Trophoblast cell (in vitro differentiated cells and primary cell): Measurements from ENCODE around the gene SOX30.

ENCODE experiments used
- DNase-seq, 2 donors: peaks; one replicate each; pipeline ENCODE4 v3.0.0-alpha.2; 2016
- H2AFZ ChIP-seq: 2 replicates; pipeline ENCODE4 v1.6.1; 2013; ENCODE audit warnings: low read length, moderate library complexity, mild to moderate bottlenecking; ENCODE audit not compliant: insufficient read depth, poor library complexity
- H2AK5ac ChIP-seq: 2 replicates; pipeline ENCODE4 v1.6.1; 2013; ENCODE audit warnings: mild to moderate bottlenecking, low read length
- H2BK120ac ChIP-seq: 2 replicates; pipeline ENCODE4 v1.6.1; 2013; ENCODE audit warnings: low read length, mild to moderate bottlenecking, moderate library complexity; ENCODE audit not compliant: insufficient read depth, poor library complexity
- H2BK12ac ChIP-seq: 2 replicates; pipeline ENCODE4 v1.6.1; 2013; ENCODE audit warnings: mild to moderate bottlenecking, low read length, moderate library complexity
- H2BK5ac ChIP-seq: 2 replicates; pipeline ENCODE4 v1.6.1; 2013; ENCODE audit warnings: low read length, low read depth, moderate library complexity, mild to moderate bottlenecking; ENCODE audit not compliant: poor library complexity
- H3K14ac ChIP-seq: 2 replicates; pipeline ENCODE4 v1.6.1; 2013; ENCODE audit warnings: mild to moderate bottlenecking, low read length
- H3K18ac ChIP-seq: 2 replicates; pipeline ENCODE4 v1.6.1; 2013; ENCODE audit warnings: mild to moderate bottlenecking, low read length
- H3K23ac ChIP-seq: 2 replicates; pipeline ENCODE4 v1.6.1; 2013; ENCODE audit warnings: low read length
- H3K27ac ChIP-seq: 2 replicates; pipeline ENCODE4 v1.5.1; 2013; ENCODE audit warnings: low read depth, mild to moderate bottlenecking, inconsistent platforms, low read length, moderate library complexity
- H3K27me3 ChIP-seq: 2 replicates; pipeline ENCODE4 v1.6.1; 2013; ENCODE audit warnings: inconsistent platforms, mild to moderate bottlenecking, low read length, moderate library complexity; ENCODE audit not compliant: insufficient read depth
- H3K36me3 ChIP-seq, 2 experiments: 1 replicate in 1 of 2; 2 replicates in 1 of 2; pipeline ENCODE4 v1.6.1; 2013; ENCODE audit warnings: low read length in 2 of 2, mild to moderate bottlenecking in 2 of 2, moderate library complexity in 1 of 2; ENCODE audit not compliant: insufficient read depth in 2 of 2, control insufficient read depth in 1 of 2
- H3K4ac ChIP-seq: 2 replicates; pipeline ENCODE4 v1.6.1; 2013; ENCODE audit warnings: low read depth, mild to moderate bottlenecking, low read length, moderate library complexity
- H3K4me1 ChIP-seq, 2 experiments: 1 replicate in 1 of 2; 2 replicates in 1 of 2; pipeline ENCODE4 v1.6.1; 2013; ENCODE audit warnings: low read length in 2 of 2, mild to moderate bottlenecking in 2 of 2, moderate library complexity in 1 of 2; ENCODE audit not compliant: insufficient read depth in 2 of 2, control insufficient read depth in 1 of 2
- H3K4me2 ChIP-seq: 2 replicates; pipeline ENCODE4 v1.6.1; 2013; ENCODE audit warnings: inconsistent platforms, mild to moderate bottlenecking, low read length, moderate library complexity
- H3K4me3 ChIP-seq: 2 replicates; pipeline ENCODE4 v1.5.1; 2013; ENCODE audit warnings: mild to moderate bottlenecking, low read depth, low read length, inconsistent platforms
- H3K79me1 ChIP-seq: one replicate; pipeline ENCODE4 v1.6.1; 2013; ENCODE audit warnings: low read length
- H3K79me2 ChIP-seq: 2 replicates; pipeline ENCODE4 v1.6.1; 2013; ENCODE audit warnings: low read length, mild to moderate bottlenecking; ENCODE audit not compliant: control insufficient read depth, insufficient read depth, poor library complexity
- H3K9ac ChIP-seq: 2 replicates; pipeline ENCODE4 v1.6.1; 2013; ENCODE audit warnings: mild to moderate bottlenecking, low read length
- H3K9me3 ChIP-seq: 2 replicates; pipeline ENCODE4 v1.6.1; 2013; ENCODE audit warnings: low read depth, mild to moderate bottlenecking, control low read depth, inconsistent platforms, low read length; ENCODE audit not compliant: insufficient read depth
- H4K12ac ChIP-seq: 2 replicates; pipeline ENCODE4 v1.6.1; 2013; ENCODE audit warnings: low read depth, mild to moderate bottlenecking, low read length, moderate library complexity
- H4K8ac ChIP-seq: 2 replicates; pipeline ENCODE4 v1.6.1; 2013; ENCODE audit warnings: low read depth, mild to moderate bottlenecking, low read length, moderate library complexity
- H4K91ac ChIP-seq: one replicate; pipeline ENCODE4 v1.6.1; 2013; ENCODE audit warnings: low read depth, mild to moderate bottlenecking, low read length, moderate library complexity
- WGBS: extraction: QIAGEN DNeasy Blood & Tissue Kit; methylation state at CpG from one replicate; pipeline ENCODE4 v1.1.7; 2013; ENCODE audit warnings: missing lambda C conversion rate; ENCODE audit not compliant: insufficient read length, insufficient coverage; ENCODE audit errors: extremely low coverage; 5-methylcytosine and 5-hydroxymethylcytosine counted together

Gene SOX30

GRCh38 chr5:157594675-157595459, 57.4 kb downstream of the SOX30 start:
- no peak overlapping the region for H3K9ac ChIP-seq
- no peak overlapping the region for H2BK120ac ChIP-seq
- H3K4ac ChIP-seq: no peak overlapping the region
- no peak overlapping the region for H2BK5ac ChIP-seq
- no peaks in the 10 kb centered on the region for H3K27me3 ChIP-seq
- no peaks in the 10 kb centered on the region for H3K79me1 ChIP-seq
- H2BK12ac ChIP-seq: no peak overlapping the region
- H3K14ac ChIP-seq: no peak overlapping the region
- DNase-seq: no peak
- no peaks in the 10 kb centered on the region for H3K36me3 ChIP-seq
- H3K4me2 ChIP-seq: no peak overlapping the region
- no peak overlapping the region for H2AK5ac ChIP-seq
- H4K8ac ChIP-seq: no peak overlapping the region
- H3K27ac ChIP-seq: no peak overlapping the region
- no peaks in the 10 kb centered on the region for H3K9me3 ChIP-seq
- no CpG with 5 or more reads among the region's 2 CpGs for WGBS
- no peak overlapping the region for H3K23ac ChIP-seq
- no peak overlapping the region for H2AFZ ChIP-seq
- H3K4me3 ChIP-seq: no peak overlapping the region
- no peak overlapping the region for H4K12ac ChIP-seq
- no peak overlapping the region for H4K91ac ChIP-seq
- H3K18ac ChIP-seq: no peak overlapping the region
- H3K79me2 ChIP-seq: no peaks in the 10 kb centered on the region
- H3K4me1 ChIP-seq: no peaks in the 10 kb centered on the region

- no peak overlapping the region for H3K9ac ChIP-seq
- H3K79me1 ChIP-seq: no peaks in the 10 kb centered on the region
- H3K4me2 ChIP-seq: no peak overlapping the region
- H4K8ac ChIP-seq: no peak overlapping the region
- H2AFZ ChIP-seq: no peak overlapping the region
- no peaks in the 10 kb centered on the region for H3K27me3 ChIP-seq
- no peaks in the 10 kb centered on the region for H3K36me3 ChIP-seq
- no peak overlapping the region for H4K91ac ChIP-seq
- no peak overlapping the region for H2BK5ac ChIP-seq
- no peaks in the 10 kb centered on the region for H3K4me1 ChIP-seq
- no peak overlapping the region for H2BK120ac ChIP-seq
- DNase-seq: no peak
- H4K12ac ChIP-seq: no peak overlapping the region
- H3K9me3 ChIP-seq: no peaks in the 10 kb centered on the region
- no peak overlapping the region for H3K14ac ChIP-seq
- no peak overlapping the region for H3K27ac ChIP-seq
- no peak overlapping the region for H3K18ac ChIP-seq
- no peaks in the 10 kb centered on the region for H3K79me2 ChIP-seq
- no peak overlapping the region for H3K4me3 ChIP-seq
- no peak overlapping the region for H3K4ac ChIP-seq
- H2BK12ac ChIP-seq: no peak overlapping the region
- no peak overlapping the region for H2AK5ac ChIP-seq
- H3K23ac ChIP-seq: no peak overlapping the region
Observed at GRCh38 chr5:157594257-157594656, 58.0 kb downstream of the SOX30 start.

GRCh38 chr5:157593052-157593757, 59.0 kb downstream of the SOX30 start:
- Histone ChIP-seq H3K27me3 (no peaks in the 10 kb centered on the region), H4K91ac (no peak overlapping the region), H3K14ac (no peak overlapping the region), H3K36me3 (no peaks in the 10 kb centered on the region), H4K8ac (no peak overlapping the region), H3K9me3 (no peaks in the 10 kb centered on the region), H2AFZ (no peak overlapping the region), H3K18ac (no peak overlapping the region), H3K79me2 (no peaks in the 10 kb centered on the region), H3K4ac (no peak overlapping the region), H2AK5ac (no peak overlapping the region), H3K23ac (no peak overlapping the region), H3K27ac (no peak overlapping the region), H3K4me1 (no peaks in the 10 kb centered on the region), H4K12ac (no peak overlapping the region), H2BK120ac (no peak overlapping the region), H3K4me3 (no peak overlapping the region), H3K9ac (no peak overlapping the region), H2BK5ac (no peak overlapping the region), H3K79me1 (no peaks in the 10 kb centered on the region), H3K4me2 (no peak overlapping the region), H2BK12ac (no peak overlapping the region)
- DNase-seq: no peak
- WGBS: 100% methylated on average over 1 of the region's 6 CpGs

- Histone ChIP-seq H3K79me2 (no peaks in the 10 kb centered on the region), H2BK12ac (no peak overlapping the region), H3K9ac (no peak overlapping the region), H3K36me3 (no peaks in the 10 kb centered on the region), H3K4me3 (no peak overlapping the region), H3K27ac (no peak overlapping the region), H4K91ac (no peak overlapping the region), H2BK120ac (no peak overlapping the region), H3K79me1 (no peaks in the 10 kb centered on the region), H3K23ac (no peak overlapping the region), H3K4ac (no peak overlapping the region), H4K8ac (no peak overlapping the region), H3K18ac (no peak overlapping the region), H2AFZ (no peak overlapping the region), H2AK5ac (no peak overlapping the region), H3K9me3 (no peaks in the 10 kb centered on the region), H3K14ac (no peak overlapping the region), H3K27me3 (no peaks in the 10 kb centered on the region), H3K4me2 (no peak overlapping the region), H4K12ac (no peak overlapping the region), H2BK5ac (no peak overlapping the region), H3K4me1 (no peaks in the 10 kb centered on the region)
- WGBS: no CpG with 5 or more reads among the region's 3 CpGs
- no peak for DNase-seq
Observed at GRCh38 chr5:157592594-157592993, 59.6 kb downstream of the SOX30 start.
